OCI-LY1 (cell line): ENCODE data around the gene MICAL1.
A peak's percentile ranks its signal among the peaks of the same experiment; 100 is the strongest.

Experiments
- CTCF ChIP-seq: fragments of 200-600 bp; sonication (generic), shearing (Covaris generic); IDR thresholded peaks from 2 replicates; pipeline ENCODE4 v1.5.1; 2017; ENCODE audit warnings: mild to moderate bottlenecking, antibody characterized with exemption, low read length, moderate library complexity, mixed read lengths
- EZH2 ChIP-seq: fragments of 200-600 bp; sonication (generic), shearing (Covaris generic); IDR thresholded peaks from 2 replicates; pipeline ENCODE4 v1.8.0; 2017; ENCODE audit warnings: borderline replicate concordance, mixed run types, mild to moderate bottlenecking, antibody characterized with exemption, low read length, moderate library complexity, mixed read lengths

GRCh38 chr6:109440331-109441068 lies 15.1 kb downstream of the MICAL1 start, which contains the start of the genes PPIL6 and SMPD2:
- TF ChIP-seq CTCF = peak; percentile 4
- TF ChIP-seq EZH2 = no peak
